Endothelial cell of umbilical vein (primary cell): Measurements from ENCODE around the gene JCHAIN.

Experiments
- CTCF ChIP-seq, 2 donors: IDR thresholded peaks; 1 replicate in 1 of 2; 2 replicates in 1 of 2; pipeline ENCODE4 v1.5.1; 2011; ENCODE audit warnings: low read length in 2 of 2, mild to moderate bottlenecking in 2 of 2, moderate library complexity in 2 of 2, control low read depth in 1 of 2, inconsistent platforms in 1 of 2, low read depth in 1 of 2; ENCODE audit not compliant: insufficient read depth in 1 of 2; ENCODE audit errors: extremely low read depth in 1 of 2
- MAX ChIP-seq: IDR thresholded peaks from 2 replicates; pipeline ENCODE4 v1.6.1; 2011; ENCODE audit not compliant: insufficient read depth, insufficient read length

- TF ChIP-seq CTCF (IDR thresholded peaks at IDR 0.05; ENCODE audit: extremely low read depth in 1 of 2, insufficient read depth in 1 of 2, low read depth in 1 of 2, low read length in 2 of 2), result no peak
- TF ChIP-seq MAX, result no peak
Observed at GRCh38 chr4:70658418-70658817, 7.9 kb downstream of the JCHAIN start.
